SK-N-DZ (cell line): ENCODE data around the gene CPED1. TPM values are rescaled to one million over a fixed set of nuclear protein-coding genes. Genes with fewer than 3 reads are reported as not detected.

ENCODE experiments used
- DNase-seq: peaks from one replicate; pipeline ENCODE4 v3.0.0-alpha.2; 2015; ENCODE audit warnings: low spot score
- polyA plus RNA-seq, 2 experiments: library from polyadenylated mRNA; depleted of rRNA; stranded (reverse); fragments of >200 nt; gene quantifications; 2 replicates each; pipeline ENCODE4 v1.2.3, GENCODE V29; 2014

Gene CPED1
- 0.10 and 0.56 TPM in 2 replicates for polyA plus RNA-seq (2014; cell fraction: cytosol; rRNA removed)
- not detected in 2 replicates for polyA plus RNA-seq (2014; cell fraction: nucleus; rRNA removed)

DNA sequence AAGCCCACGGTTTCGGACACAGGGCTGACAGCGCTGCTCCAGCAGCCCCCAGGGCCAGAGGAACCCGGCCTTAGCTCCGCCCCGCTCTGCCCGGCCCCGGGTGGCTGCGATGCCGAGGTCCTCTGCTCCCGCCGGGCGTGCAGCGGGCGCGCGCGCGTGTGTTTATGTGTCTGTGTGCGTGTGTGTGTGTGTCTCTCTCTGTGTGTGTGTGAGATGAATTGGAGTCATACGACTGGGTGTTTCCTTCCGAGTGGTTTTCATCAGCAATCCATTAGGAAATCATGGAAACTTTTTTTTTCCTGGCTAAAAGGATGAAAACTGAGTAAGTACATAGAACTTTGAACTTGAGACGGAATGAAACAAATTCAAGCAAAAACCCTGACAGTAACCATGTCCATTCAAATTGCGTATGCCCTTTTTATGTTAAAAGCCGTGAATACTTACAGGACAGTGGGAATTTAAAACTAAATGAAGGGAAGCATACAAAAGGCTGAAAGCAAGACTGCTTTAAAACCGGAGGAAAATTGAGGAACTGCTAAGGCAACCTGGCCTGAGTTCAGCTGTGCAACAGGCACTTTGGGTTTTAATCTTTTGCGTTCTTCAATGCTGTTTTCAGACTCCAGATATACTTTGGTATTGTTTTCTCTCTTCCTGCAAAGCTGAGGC, at the start of gene CPED1:
Gene CPED1, plus strand, starts transcription at position 121 of the 666 bp plus-strand sequence. CDS start 911 bp downstream, outside the sequence.
- DNase-seq: peak; percentile 43

DNA sequence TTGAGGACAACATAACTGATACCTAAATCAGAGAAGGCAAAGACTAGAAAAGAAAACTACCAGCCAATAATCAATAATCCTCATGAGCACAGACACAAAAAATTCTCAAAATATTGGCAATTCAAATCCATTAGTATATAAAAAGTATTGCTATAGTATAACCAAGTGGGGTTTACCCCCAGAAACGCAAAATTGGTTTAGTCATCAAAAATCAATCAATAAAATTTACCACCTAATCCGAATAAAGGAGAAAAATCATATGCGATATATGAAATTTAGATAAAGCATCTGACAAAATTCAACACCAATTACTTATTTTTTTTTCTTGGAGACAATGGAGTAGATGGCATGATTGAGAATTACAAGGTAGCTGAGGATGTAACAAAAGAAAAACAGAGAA, 49.2 kb upstream of the CPED1 start:
- DNase-seq: no peak

DNA sequence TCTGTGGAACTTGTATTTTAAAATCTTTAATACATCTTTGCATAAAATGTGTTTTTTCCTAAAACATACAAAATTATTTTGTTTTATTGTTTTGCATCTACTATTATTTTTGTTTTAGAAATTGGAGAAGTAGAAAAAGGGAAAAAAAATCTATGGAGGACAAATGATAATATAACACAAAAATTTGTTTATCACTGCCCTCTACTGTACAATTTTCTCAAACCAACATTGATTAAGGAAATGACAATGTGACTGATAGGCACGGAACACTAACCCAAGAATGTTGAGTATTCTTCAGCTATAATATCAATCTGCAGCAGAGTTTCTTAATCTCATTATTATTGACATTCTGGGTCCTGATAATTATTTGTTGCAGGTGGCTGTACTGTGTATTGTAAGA, 47.4 kb upstream of the CPED1 start:
- no peak for DNase-seq

DNA sequence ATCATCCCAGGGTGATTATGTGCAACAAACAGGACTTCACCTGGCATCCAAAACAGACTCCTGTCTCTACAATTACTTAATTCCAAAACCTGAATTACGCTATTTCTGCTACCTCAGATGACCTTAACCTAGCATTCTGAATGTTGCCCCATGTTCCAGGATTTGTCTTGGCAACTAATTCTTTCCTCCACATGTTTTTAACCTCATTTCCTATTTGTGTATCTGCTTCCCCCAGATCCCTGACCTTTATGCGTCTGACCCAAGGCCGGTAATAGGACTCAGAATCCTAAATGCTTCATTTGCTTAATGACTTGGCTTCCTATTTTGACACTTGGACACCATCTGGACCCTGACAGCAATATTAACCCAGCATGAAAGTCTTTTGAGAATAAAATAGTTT, 46.7 kb upstream of the CPED1 start:
- DNase-seq: no peak

DNA sequence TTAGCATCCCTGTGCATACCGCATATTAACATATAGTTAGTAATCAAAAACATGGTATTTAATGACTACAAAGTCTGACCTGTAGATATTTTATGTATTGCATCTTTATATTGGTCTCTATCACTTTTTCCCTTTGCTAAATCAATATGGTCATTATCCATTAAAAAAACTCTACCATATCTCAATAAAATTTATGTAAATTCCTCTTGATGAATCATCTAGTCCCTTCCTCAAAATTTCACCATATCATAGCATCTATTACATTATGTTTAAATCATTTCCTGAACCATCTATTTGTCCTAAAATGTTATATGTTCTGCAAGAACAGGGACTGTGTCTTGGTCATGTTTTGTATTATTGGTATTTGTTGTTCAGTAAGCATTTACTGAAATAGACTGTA, 45.6 kb upstream of the CPED1 start:
- no peak for DNase-seq

DNA sequence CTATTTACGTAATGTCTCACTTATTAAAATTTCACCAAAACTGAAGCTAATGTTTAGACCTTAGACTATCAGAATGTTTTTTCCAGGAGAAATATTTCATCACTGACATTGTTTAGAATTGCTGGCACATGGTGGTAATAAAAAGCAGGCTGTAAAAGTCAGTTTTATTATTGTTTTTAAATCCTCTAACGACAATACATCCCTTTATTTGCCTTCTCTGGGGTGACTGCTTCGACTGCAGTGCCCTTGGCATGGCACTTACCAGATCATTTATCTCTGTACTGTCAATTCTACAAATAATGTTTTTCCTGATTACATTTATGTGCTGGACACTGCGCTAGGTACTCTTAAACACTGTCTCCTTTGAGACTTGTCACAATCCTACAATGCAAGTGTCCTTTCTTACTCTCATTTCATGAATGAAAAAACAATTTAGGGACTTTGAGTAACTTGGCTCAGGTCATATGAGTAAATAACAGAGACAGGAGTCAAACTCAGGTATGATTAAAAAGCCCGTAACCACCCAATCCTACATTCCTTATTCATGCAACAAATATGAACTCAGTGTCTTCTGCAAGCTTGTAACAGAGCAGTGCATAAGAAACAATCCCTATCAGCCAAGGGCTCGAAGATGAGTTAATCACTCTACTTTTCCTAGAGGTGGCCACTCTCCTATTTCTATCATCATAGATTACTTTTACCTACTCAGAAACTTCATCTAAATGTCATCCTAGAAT, 43.5 kb upstream of the CPED1 start:
- DNase-seq: no peak

DNA sequence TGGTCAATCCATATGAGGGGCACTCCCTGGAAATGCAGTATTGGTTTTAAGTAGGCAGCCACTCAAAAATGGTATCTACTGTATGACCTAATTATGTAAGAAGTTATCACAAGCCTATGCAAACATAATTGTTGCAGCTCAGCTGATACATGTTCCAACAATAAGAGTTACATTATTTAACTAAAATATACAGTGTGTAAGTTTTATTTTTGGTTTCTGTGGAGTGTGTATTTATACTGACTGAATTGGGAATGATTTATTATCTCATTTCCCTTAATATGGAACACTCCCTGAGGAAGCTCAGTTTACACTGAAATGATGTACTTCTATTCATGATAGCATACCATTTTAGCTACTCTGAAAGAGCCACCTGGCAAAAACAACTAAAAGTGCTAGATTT, 40.5 kb upstream of the CPED1 start:
- DNase-seq: no peak

DNA sequence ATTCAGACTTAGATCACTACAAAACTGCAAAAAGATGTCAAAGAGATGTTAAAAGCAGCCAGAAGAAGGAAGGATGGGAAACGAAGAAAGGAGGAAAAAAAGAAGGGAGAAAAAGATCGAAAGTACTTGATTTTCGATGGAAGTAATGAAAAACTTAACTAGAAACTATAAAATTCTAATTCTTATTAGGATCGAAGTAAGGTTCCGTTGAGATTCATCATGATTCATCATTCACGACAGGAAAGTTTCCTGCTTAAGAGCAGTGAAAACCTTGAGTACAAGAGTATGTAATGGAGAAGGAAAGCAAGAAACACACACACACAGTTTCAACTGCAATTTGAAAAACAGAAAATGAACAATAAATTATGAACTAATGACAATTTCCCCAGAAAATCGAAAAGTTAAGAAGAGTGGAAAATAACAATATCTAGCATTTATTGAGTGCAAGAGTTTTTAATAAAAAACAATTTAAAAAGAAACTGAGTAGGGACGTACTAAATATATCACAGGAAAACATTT, 39.1 kb upstream of the CPED1 start:
- DNase-seq: no peak

DNA sequence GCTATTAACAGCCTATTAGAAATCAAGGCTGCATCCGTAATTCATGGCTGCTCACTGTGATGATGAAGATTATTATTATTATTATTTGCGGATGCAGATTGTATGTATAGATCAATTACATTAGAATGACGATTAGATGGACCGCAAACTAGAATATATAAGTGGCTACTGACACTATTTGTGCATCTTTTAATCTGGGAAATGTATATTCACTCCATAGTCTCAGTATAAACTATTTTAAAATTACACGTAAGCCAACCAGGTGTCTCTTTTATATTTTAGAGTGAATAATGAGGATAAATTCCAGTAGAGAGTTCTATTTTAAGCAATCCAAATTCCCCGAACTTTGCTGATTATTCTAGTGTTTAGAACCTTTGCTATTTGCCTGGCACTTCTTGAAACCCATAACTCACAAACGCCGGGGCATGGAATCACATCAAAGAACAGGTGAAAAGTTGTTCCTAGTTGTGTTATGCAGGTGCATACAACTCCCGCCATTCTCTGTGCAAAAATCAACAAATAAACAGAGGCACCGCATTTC, 38.4 kb upstream of the CPED1 start:
- DNase-seq: no peak

DNA sequence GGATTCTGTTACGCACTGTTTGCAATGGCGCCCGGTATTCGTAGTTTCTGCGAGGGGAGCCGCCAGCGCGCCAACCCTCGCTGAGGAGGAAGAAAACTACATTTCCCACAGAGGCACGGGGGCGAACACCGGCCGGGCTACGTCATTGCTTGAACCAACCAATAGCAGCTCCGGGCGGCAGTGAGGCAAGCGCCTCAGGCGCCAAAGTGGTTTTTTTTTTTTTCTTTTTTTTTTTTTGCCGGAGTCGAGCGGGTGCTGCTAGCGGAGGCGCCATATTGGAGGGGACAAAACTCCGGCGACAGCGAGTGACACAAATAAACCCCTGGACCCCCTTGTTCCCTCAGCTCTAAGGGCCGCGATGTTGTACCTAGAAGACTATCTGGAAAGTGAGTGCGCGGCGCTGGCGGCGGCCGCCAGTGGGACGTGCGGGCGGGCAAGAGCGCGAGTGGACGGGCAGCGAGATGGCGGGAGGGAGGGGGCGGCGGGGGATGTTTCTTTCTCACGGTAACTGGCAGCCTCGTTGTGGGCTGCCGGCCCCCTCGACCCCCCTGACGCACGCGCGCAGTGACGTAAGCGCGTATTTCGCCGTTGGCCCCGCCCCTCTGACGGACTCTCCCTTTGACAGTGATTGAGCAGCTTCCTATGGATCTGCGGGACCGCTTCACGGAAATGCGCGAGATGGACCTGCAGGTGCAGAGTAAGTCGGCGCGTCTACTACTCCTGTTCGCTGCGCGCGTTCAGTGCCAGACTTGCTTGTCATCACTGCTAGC, 37.8 kb upstream of the CPED1 start, which contains the start of gene ING3:
Gene ING3, plus strand, starts transcription at position 239 of the 770 bp plus-strand sequence. Its CDS starts 120 bp downstream, at position 359.
- DNase-seq: peak; percentile 98

DNA sequence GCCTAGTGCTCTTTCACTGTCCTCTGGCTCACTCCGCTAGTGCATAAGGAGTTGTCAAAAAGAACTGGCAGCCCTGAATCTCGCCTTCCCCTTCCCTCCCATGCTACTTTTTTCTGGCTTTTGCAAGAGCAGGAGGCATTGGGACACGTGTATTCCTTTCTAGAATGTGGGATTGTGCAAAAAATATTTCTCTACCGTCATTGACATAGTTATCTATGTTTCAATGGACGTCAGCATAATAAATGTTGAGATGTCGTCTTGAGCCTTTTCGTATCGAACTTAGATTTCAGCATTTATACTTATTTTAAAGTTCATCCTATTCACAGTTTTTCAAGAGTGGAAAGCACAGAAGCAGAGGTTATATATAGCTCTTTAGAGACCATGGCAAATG, 37.2 kb upstream of the CPED1 start:
- no peak for DNase-seq

DNA sequence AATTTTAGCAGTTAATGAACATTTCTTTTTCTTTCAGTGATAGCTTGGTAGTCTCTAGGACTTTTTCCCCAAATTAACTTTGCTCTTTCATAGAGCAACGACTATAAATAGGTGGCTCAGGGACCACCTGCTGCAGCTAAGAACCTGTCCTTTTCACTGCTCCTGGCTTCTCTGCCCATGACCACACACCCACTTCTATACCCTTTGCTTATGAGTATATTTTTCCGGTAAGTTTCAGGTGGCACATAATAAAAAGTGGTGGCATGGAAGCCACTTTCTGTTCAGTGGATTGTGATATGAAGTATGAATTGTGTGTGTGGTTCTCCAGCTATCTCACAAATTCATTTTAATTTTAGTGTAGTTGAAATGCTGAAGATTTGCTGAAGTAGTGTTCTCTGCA, 36.7 kb upstream of the CPED1 start:
- no peak for DNase-seq

DNA sequence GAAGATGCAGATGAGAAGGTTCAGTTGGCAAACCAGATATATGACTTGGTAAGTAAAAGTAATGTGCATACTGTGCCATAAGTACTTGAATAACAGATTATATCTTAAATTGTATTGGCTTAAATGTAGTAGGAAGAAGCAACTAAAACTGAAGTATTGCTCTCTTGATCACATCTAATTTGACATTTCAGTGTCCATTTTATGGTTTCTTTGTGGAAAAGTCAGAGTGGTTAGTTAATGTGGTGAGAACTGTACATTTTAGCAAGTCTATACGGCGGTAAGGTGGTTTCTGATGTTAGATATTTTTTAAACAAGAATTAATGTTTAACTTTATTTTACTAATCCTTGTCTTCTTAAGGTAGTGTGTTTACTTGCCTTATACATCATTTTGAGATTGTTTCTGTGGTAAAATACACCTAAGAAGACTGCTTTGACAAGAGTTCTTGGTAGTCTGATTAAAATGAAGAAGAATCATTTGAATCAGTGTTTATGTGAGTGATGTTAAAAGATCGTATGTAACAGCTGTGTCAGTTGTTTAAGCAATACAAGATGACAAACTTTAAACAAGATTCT, 32.8 kb upstream of the CPED1 start:
- DNase-seq: no peak

DNA sequence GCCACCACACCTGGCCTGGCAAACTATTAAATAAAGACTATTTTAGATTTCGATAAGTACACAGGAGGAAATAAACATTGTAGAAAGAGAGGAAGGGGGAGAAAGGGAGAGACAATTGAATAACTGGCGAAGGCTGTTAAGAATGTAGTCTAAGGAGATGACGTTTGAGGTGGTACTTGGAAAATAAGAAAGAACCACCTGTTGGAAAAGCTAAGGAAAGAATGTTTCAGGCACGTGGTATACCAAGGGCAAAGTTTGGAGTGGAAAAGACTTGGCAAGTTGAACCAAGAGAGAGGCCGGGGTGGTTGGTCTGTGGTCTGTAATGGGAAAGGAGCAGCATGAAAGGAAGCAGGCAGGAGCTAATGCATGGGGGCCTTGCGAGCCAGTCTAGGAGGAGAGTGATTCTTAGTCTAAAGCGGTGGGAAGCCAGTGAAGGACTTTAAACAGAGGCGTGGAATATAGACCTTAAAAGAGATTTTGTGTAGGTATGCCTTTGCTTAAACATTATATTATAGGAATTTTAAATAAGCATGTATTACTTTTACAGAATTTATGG, 28.5 kb upstream of the CPED1 start:
- DNase-seq: no peak

DNA sequence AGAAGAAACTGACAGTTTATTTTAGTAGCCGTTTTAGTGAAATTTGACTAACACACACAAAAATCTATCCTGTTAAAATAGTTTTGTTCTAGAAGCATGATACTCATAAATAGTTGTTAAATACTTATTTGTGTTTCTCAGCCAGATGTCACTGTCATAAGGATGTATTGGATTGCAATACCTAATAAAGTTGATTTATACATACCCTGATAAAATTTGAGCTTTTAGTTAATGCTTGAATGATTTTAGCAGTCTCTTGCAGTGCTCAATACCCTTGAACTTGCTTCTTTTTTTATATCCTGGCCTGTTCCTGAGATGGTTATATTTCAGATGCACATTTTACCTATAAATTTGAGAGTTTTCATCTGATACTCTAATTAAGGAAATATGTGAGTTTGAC, 27.8 kb upstream of the CPED1 start:
- DNase-seq: no peak

DNA sequence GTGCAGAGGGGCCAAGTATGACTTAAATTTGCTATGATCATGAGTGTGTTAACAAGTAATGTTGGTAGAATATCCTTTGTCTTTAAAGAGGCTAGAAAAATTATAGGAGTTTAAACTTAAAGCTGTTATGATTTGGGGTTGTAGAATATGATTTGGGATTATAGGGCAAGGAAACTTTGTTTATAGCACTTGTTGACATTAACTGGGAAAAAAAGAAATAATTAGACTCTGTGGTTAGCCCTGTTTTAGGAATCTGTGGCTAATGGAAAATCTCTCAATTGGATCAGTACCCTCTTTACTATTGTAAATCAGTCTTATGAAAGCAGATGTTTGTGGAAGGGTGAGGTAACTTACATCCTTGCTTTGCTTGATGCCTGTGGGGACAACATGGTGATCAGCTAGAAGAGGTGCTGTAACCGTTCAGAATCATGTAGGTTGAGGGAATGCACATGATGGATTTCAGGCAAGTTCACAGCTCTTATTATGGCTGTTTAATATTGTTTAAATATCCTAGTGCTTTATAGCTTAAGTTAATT, 26.8 kb upstream of the CPED1 start:
- no peak for DNase-seq

DNA sequence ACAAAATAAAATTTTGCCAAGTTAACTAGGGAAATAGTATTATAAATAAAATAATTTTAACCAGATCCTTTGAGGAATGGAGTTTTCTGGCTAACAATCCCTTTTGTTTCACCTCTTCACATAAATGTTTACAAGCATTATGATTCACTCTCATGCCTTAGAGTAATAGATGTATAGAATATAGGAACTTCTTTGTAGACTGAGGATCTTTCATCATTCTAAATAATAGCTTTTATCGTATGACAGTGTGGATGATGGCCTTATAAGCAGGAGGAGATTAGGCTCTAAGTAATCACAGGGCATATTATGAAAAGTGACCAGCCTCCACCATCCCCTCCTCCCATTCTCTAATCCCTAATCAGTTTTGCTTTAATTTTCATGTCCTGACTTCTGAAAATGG, 24.4 kb upstream of the CPED1 start:
- DNase-seq: no peak

DNA sequence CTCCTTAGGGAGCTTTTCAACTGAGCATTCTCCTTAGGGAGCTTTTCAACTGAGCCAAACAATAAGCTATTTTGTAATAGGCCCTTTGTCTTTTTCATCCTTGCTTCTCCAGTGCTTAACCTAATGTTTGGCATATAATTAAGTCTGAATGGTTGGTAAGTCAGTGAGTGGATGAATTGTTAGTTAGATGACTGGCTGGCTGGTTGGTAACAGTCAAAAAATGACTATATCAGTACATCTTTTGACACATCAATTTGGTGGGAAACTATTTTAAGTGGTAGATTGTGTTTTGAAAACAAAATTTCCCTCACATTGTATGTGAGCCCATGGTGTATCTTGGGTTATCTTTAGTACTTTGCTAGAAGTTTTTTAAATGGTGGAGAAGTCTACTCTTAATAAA, 21.6 kb upstream of the CPED1 start:
- no peak for DNase-seq

DNA sequence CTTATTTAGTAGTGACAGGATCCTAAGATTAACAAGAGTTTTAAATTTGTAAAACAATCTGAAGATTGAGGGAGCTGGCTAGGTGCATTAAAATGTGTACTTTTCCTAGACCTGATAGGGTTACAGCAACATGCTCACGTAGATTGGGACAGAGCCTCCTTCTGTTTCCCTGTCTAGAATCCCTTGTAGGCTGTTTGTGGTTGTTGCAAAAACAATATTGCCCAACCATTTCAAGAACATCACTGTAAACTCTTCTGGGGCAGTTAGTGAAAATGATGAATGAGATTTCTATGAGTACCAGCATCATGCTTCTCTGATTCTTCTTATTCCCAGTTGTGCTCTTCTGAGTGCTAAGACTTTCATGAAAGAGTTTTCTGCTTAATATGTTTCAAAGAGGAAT, 14.7 kb upstream of the CPED1 start:
- DNase-seq: no peak

DNA sequence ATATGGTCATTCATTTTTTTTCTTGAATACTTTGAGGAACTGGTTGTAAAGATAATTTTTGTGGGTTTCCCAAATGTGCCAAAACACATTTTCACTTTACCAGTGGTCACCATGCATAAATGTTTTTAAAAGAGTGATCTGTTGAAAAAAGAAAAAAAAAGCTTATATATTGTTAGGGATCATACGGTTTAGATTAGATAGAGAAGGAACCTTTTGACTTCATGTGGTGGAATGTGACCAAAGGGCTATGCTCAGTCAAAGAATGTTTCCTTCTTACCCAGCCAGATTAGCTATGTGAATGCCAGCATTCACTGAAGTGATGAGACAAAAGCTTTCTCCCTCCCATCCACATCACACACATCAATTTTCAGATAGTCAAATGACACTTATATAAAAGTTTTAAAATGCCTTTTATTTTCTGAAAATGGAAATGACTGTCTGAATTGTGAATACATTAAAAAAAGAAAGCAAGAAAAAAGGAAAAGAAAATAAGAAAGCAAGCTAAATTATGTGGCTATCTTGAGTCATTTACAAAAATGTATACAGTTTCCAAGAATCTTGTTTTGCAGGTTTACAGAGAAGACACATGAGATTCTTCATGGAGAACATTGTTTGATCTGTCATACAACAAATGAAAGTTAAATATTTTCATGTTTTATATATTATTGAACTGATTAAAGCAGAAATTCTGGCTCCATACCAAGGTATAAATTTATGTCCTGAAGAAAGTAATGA, 8.6 kb upstream of the CPED1 start:
- DNase-seq: no peak
